Endothelial cell (in vitro differentiated cells): ENCODE measurements around the gene ZNF248. TPM values are rescaled to one million over a fixed set of nuclear protein-coding genes. Genes with fewer than 3 reads are reported as not detected.

Experiments
- DNase-seq: peaks from one replicate; pipeline ENCODE4 v3.0.0; 2021; ENCODE audit warnings: low spot score
- H3K27ac Mint-ChIP-seq: one replicate; pipeline ENCODE4 v1.8.0; 2021; ENCODE audit warnings: mixed read lengths, inconsistent platforms; ENCODE audit not compliant: unreplicated experiment
- H3K27me3 Mint-ChIP-seq: one replicate; pipeline ENCODE4 v1.8.0; 2021; ENCODE audit warnings: mild to moderate bottlenecking, moderate library complexity, mixed read lengths, inconsistent platforms; ENCODE audit not compliant: unreplicated experiment
- H3K36me3 Mint-ChIP-seq: one replicate; pipeline ENCODE4 v1.8.0; 2021; ENCODE audit warnings: mild to moderate bottlenecking, low read depth, mixed read lengths, inconsistent platforms; ENCODE audit not compliant: unreplicated experiment
- H3K4me1 Mint-ChIP-seq: one replicate; pipeline ENCODE4 v1.8.0; 2021; ENCODE audit warnings: mild to moderate bottlenecking, mixed read lengths, inconsistent platforms; ENCODE audit not compliant: unreplicated experiment
- H3K4me3 Mint-ChIP-seq: one replicate; pipeline ENCODE4 v1.8.0; 2021; ENCODE audit warnings: mild to moderate bottlenecking, mixed read lengths, inconsistent platforms; ENCODE audit not compliant: unreplicated experiment
- H3K9me3 Mint-ChIP-seq: one replicate; pipeline ENCODE4 v1.8.0; 2021; ENCODE audit warnings: mixed read lengths, inconsistent platforms; ENCODE audit not compliant: unreplicated experiment
- total RNA-seq: library from RNA; stranded (reverse); fragmentation: NEBNext Ultra II Directional; extraction: Animal tissue kit (Norgen Biotek cat#: 25700); gene quantifications from one replicate; pipeline ENCODE4 v1.2.1, GENCODE V29; 2021; ENCODE audit not compliant: unreplicated experiment
- TF ChIP-seq, protein P1 (sequence below): fragments of 200-600 bp; sonication (generic); IDR thresholded peaks from one replicate; pipeline ENCODE4 v1.5.0; 2021; ENCODE audit warnings: antibody characterized with exemption; ENCODE audit not compliant: unreplicated experiment

The ZNF248 gene
- total RNA-seq, 1 donor from 2014 or later, result 6.3 TPM

DNA sequence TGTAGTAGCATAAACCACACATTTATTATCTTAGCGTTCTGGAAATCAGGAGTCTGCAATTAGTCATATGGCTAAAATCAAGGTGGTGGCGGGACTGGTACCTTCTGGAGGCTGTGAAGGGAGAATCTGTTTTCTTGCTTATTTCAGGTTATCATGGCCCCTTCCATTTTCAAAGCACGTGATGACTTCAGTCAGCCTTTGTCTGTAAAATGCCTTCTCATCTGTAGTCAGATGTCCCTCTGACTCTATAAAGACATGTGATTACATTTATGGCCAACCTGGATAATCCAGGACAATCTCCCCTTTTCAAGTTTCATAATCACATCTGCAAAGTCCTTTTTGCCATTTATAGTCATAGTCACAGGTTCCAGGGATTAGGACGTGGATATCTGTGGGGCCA, 15.5 kb upstream of the ZNF248 start:
- Mint-ChIP-seq H3K27ac (no peak overlapping the region), H3K9me3 (peaks cover 27% of the 10 kb centered on the region), H3K4me3 (no peak overlapping the region), H3K27me3 (peaks cover 2% of the 10 kb centered on the region), H3K36me3 (no peaks in the 10 kb centered on the region), H3K4me1 (no peaks in the 10 kb centered on the region)
- DNase-seq, result no peak
- TF ChIP-seq, protein P1, sequence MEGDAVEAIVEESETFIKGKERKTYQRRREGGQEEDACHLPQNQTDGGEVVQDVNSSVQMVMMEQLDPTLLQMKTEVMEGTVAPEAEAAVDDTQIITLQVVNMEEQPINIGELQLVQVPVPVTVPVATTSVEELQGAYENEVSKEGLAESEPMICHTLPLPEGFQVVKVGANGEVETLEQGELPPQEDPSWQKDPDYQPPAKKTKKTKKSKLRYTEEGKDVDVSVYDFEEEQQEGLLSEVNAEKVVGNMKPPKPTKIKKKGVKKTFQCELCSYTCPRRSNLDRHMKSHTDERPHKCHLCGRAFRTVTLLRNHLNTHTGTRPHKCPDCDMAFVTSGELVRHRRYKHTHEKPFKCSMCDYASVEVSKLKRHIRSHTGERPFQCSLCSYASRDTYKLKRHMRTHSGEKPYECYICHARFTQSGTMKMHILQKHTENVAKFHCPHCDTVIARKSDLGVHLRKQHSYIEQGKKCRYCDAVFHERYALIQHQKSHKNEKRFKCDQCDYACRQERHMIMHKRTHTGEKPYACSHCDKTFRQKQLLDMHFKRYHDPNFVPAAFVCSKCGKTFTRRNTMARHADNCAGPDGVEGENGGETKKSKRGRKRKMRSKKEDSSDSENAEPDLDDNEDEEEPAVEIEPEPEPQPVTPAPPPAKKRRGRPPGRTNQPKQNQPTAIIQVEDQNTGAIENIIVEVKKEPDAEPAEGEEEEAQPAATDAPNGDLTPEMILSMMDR, result no peak

DNA sequence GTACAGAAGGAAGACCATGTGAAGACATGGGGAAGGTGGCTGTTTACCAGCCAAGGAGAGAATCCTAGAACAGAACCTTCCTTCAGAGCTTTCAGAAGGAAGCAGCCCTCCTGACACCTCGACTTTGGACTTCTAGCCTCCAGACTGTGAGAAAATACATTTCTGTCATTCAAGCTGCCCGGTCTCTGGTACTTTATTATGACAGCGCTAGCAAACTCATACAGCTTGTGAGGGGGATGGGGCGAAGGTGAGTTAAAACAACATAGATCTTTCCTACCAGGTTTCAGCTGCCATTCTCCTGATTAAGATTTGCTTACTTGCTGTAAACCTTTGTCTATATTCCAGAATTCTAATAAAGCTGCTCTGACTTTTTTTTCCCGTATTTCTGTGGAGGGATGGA, 14.9 kb upstream of the ZNF248 start:
- Mint-ChIP-seq H3K36me3 (no peaks in the 10 kb centered on the region), H3K9me3 (peaks cover 20% of the 10 kb centered on the region), H3K27ac (no peak overlapping the region), H3K4me1 (no peaks in the 10 kb centered on the region), H3K27me3 (peaks cover 2% of the 10 kb centered on the region), H3K4me3 (no peak overlapping the region)
- no peak for DNase-seq
- TF ChIP-seq, protein P1, result no peak

DNA sequence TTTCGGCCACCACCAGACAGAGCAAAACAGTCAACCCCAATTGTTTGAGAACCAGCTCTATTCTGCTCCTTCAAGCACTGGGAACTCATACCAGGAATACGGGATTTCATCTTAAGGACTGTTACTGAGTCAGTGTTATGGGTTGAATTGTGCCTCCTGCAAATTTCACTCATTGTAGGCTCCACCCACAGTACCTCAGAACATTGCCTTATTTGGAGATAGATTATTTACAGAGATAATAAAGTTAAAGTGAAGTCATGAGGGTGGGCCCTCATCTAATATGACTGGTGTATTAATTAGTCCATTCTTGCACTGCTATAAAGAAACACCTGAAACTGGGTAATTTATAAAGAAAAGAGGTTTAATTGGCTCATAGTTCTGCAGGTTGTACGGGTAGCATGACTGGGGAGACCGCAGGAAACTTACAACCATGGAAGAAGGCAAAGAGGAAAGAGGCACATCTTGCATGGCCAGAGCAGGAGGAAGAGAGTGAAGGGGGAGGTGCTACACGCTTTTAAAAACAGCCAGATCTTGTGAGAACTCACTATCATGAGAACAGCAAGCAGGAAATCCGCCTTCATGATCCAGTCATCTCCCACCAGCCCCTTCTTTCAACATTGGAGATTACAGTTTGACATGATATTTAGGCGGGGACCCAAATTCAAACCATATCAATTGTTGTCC, 14.3 kb upstream of the ZNF248 start:
- Mint-ChIP-seq H3K36me3 (no peaks in the 10 kb centered on the region), H3K4me3 (no peak overlapping the region), H3K9me3 (peaks cover 20% of the 10 kb centered on the region), H3K4me1 (no peaks in the 10 kb centered on the region), H3K27ac (no peak overlapping the region), H3K27me3 (peaks cover 2% of the 10 kb centered on the region)
- TF ChIP-seq, protein P1, result no peak
- no peak for DNase-seq

DNA sequence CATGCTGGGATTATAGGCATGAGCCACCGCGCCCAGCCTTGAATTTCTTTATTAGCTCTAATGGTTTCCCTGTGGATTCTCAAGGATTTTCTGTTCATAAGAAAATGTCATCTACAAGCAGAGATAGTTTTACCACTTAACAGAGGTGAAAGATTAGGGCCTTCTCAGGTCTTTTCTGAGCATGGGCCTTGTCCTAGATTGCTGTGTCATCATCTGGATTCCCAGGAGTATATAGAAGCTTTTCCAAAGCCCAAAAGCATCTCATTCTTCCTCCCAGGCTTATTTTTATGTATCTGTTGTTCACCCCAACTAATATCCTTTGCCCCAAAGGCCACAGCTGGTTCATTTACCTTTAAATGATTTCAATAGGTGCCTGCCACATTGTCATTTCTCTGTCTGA, 13.7 kb upstream of the ZNF248 start:
- H3K4me1 Mint-ChIP-seq, result no peaks in the 10 kb centered on the region
- no peak for DNase-seq
- H3K27ac Mint-ChIP-seq, result no peak overlapping the region
- H3K4me3 Mint-ChIP-seq, result no peak overlapping the region
- TF ChIP-seq, protein P1, result no peak
- H3K9me3 Mint-ChIP-seq, result peaks cover 26% of the 10 kb centered on the region
- H3K27me3 Mint-ChIP-seq, result peaks cover 2% of the 10 kb centered on the region
- H3K36me3 Mint-ChIP-seq, result no peaks in the 10 kb centered on the region

DNA sequence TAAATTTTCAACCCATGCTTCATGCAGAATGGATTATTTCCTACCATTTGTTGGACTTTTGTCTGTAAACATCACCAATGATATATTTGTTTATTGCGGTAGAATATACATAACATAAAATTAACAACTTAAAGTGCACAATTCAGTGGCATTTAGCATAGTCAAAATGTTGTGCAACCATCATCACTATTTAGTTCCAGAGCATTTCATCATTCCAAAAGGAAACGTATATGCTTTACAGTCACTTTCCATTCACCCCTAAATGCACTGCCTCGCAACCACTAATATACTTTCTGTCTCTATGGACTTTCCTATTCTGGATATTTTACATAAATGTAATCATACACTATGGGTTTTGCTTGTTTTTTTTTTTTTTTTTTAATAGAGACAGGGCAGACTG, 11.4 kb upstream of the ZNF248 start:
- TF ChIP-seq, protein P1, result no peak
- Mint-ChIP-seq H3K4me3 (no peak overlapping the region), H3K27ac (no peak overlapping the region), H3K4me1 (no peaks in the 10 kb centered on the region), H3K36me3 (no peaks in the 10 kb centered on the region), H3K9me3 (peaks cover 34% of the 10 kb centered on the region), H3K27me3 (peaks cover 3% of the 10 kb centered on the region)
- DNase-seq, result no peak
